GM21737 (cell line): ENCODE results near the gene CACNA1C.
"Not testable (repeated sequence)": the region's sequence is repeated elsewhere in the genome, so short reads cannot be mapped to it uniquely, and the experiment has no call there.

Experiments
- ATAC-seq: cut with Tn5 transposase; IDR thresholded peaks from one replicate; pipeline ENCODE4 v1.9.1; 2021; ENCODE audit warnings: mild to moderate bottlenecking, moderate library complexity; ENCODE audit not compliant: unreplicated experiment

Gene CACNA1C

DNA sequence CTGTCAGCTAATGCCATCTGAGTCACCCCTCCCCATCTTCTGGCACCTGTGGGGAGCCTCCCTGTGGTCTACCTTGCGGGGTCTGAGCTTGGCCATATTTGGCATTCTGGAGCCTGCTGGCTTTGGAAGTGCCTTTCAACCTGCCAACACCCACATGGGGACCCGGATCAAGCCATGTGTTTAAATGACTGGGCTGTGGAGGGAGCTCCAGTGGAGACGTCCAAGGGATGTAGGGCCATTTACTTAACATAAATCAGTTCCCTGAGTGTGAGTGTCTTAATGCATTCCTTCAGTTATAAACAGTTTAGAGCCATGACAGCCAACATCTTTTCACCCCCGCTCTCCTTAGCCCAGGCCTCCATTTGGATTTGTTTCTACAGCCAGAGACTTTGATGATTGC is 22.0 kb downstream of the CACNA1C start:
- ATAC-seq, result no peak

DNA sequence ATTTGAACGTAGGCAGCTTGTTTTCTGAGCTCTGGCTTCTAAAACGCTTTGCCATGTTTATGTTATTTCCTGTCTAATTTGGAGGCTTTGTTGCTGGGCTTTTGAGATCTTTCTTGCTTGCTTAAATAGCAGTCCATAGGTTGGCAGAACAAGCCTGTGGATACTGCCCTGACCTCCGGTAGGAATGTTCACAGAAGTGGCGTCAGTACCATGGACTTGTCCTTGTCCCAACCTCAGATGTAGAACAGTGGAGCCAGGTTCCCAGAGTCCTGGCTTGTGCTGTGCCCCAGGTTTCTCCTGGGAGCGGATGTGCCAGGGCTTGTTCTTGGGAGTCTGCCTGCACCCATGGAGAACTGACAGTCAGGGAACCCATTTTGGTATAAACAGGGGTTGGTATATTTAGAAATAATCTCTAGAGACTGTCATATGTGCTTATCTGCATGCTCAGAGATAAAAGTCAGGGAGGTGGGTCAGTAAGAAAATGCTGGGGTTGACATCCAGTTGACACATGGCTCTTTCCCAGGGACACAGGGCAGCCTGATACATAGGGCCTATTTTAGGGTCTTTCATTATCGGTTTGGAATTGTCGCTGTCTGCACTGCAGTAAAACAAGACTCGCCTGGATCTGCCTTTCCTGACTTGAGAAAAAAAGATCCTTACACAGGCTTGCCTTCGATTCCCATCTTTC is 22.9 kb downstream of the CACNA1C start:
- no peak for ATAC-seq

- ATAC-seq, result no peak
These were observed 23.4 kb downstream of the CACNA1C start for GRCh38 chr12:2076196-2076570.

DNA sequence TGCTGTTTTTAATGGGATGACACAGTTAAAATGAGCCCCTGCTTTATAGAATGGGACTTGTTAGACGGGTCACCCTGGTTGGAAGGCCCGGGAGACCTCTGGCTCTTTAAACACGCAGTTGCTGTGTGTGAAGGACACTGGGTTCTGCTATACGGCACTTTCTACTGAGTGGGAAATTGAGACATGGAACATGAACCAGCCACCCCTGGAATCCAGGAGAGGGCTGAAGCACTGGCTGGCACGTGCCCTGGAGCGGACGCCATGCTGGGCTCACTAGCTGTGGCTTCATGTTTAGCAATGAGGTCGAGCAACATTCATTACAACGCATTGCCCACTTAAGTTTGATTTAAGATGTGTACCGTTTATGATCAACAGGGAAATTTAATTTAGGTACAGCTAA is 23.9 kb downstream of the CACNA1C start:
- ATAC-seq, result no peak

DNA sequence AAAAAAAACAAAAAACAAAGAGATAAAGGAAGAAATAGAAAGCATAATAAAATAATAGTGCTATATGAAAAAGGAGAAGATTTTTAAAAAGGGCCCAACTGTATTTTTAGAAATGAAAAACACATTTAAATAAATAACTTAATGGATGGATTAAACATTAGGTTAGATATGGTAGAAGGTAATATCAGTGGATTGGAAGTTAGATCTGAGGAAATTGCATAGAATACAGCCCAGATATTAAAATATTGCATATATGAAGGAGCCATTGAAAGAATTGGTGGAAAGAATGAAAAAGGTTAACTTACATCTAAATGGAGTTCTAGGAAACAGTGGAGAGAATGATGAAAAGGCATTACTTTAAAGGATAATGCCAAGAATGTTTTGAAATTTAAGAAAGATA is 27.8 kb downstream of the CACNA1C start:
- no peak for ATAC-seq

- no peak for ATAC-seq
These were observed 29.5 kb downstream of the CACNA1C start for GRCh38 chr12:2082321-2082720.

DNA sequence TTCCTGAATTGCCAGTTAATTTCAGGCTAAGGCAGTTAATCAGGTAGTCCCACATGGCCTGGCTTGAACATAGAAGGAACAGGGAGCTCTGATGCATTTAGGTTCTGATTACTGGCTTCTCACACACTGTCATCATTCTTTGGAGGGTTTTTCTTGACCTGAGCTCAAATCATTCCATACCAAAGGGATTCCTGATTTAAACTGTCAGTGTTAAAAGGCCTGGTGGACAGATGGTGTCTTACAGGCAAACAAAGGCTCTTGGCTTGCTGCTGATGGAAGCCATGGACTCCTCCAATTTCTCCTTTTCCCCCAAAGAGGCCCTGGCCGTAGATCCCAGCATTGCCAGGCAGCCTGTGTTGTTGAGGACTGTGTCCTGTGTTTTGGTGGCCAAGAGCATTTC is 30.2 kb downstream of the CACNA1C start:
- ATAC-seq, result no peak

GRCh38 chr12:2083561-2083960 is 30.8 kb downstream of the CACNA1C start:
- ATAC-seq, result no peak

DNA sequence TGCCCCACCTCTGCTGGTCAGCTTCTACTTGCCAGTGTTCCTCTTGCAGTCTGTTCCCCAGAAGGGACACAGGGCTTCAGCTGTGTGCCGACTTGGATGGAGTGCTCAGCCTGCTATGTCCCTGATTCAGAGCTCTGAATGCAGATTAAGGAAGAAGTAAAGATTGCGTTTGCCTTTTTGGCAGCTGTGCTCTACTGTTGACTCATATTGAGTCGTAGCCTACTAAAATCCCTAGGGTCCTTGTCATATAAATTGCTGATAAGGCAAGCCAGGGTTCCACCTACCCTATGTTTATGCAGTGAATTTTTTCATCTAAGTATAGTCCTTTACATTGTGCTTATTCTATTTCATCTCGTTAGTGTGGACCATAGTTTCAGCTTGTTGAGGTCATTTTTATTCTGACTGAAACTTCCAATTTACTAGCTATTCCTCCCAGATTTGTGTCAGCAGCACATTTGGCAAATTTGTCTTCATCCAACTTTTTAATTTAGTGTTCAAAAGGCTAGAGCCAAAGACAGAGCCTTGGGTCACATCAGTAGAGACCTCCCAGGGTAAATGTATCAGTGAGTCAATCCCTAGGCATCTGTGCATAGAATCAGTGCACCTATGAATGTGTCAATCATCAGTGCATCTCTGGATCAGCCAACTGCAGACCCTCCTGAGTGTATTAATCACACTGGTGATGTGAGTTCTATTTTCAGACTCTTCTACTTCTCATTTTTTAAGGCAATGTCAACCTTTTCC is 31.9 kb downstream of the CACNA1C start:
- no peak for ATAC-seq

DNA sequence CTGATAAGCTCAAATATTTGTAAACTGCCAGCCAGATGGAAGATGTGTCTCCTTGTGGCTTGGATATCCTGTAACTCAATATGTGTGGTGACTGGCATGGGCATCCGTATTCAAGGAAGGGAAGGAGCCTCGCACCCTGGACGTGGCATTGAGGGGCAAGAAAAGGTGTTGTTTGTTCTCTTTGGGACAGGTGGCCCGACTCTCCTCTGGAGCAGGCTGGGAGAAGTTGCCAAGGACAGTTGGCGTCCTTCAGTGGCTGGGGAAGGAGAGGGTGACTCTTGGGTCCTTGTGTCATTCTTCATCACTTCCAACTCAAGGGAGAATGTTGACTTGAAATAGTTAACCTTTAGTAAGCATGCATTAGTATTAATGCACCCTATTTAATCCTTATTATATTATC is 39.6 kb downstream of the CACNA1C start:
- ATAC-seq, result no peak

DNA sequence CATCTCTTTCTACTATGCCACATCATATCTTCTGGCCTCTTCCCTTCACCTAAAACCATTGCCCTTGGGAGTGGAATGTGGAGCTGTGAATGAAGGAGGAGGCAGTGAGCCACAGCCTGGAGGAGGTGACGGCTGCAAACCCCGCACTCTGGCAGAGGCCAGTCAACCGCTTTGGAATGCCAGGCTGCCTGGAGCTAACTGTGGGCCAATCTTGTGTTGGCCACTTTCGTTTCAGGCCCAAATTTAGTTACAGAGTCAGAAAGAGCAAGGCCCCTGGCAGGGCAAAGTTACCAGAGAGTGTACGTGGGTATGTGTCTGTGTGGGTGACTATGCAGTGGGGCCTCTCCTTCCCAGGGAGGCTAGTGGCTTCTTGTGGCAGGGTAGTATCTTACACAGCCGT is 40.1 kb downstream of the CACNA1C start:
- ATAC-seq, result no peak

- ATAC-seq, result no peak
These were observed 41.8 kb downstream of the CACNA1C start for GRCh38 chr12:2094597-2094996.

GRCh38 chr12:2095878-2096277 is 43.1 kb downstream of the CACNA1C start:
- ATAC-seq, result no peak

- ATAC-seq, result no peak
These were observed 44.8 kb downstream of the CACNA1C start for GRCh38 chr12:2097617-2098016.

DNA sequence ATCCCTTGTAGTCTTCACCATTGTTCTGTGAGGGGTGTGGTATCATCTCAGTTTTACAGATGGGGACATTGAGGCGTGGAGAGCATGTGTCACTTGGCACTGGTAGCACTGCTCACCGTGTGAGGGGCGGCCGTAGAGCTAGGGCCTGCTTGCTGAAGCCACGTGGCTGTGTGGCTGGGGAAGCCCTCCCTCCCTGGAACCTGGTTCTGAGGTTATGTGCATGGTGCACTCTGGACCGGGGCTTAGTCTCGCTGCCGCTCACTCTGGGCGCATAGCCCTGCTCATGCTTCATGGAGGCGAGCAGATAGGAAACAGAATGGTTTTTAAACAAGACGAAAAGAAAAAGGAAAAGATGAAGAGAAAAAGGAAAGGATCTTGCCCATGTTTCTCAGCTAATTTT is 46.1 kb downstream of the CACNA1C start:
- ATAC-seq, result no peak

- no peak for ATAC-seq
These were observed 46.8 kb downstream of the CACNA1C start for GRCh38 chr12:2099595-2099994.

DNA sequence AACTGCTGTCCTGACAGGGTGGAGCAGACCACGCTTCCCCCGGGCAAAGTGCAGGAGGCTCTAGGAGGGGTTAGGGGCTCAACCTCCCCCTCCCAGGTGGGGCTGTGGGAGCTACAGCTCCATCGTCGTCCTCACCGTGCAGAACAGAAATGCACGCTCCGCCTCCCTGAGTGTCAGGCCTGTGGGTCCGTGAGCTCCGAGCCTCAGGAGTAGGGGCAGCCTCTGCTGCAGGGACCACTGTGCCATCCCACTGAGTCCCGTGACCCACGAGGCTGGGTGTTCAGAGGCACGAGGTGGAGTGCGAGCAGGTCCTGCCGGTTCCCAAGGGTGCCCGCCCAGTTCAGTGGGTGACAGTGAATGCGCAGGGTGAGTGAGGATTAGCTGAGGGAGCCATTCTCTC is 48.6 kb downstream of the CACNA1C start:
- ATAC-seq, result no peak

- ATAC-seq, result no peak
These were observed 49.0 kb downstream of the CACNA1C start for GRCh38 chr12:2101771-2102170.

- not testable (repeated sequence) for ATAC-seq
These were observed 49.9 kb downstream of the CACNA1C start for GRCh38 chr12:2102736-2103135.

GRCh38 chr12:2105387-2105786 is 52.6 kb downstream of the CACNA1C start:
- ATAC-seq, result not testable (repeated sequence)

DNA sequence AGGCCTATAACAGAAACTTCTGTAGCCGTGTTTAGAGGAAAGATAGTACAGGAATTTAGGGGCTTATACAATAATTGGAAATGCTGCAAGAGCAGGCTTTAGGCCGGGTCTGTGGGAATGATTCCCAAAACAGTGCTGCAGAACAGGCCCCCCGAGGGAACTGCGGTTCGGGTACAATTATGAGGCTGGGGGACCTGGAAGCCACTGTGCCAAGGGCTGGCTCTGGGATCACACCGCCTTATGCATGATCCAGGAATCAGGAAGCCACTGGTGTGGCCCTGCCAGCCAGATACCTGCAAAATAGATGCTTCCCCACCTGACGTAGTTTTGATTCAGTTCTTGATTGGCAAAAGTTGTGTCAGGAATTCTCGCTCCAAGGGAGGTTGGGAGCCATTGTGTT is 55.4 kb downstream of the CACNA1C start:
- no peak for ATAC-seq

DNA sequence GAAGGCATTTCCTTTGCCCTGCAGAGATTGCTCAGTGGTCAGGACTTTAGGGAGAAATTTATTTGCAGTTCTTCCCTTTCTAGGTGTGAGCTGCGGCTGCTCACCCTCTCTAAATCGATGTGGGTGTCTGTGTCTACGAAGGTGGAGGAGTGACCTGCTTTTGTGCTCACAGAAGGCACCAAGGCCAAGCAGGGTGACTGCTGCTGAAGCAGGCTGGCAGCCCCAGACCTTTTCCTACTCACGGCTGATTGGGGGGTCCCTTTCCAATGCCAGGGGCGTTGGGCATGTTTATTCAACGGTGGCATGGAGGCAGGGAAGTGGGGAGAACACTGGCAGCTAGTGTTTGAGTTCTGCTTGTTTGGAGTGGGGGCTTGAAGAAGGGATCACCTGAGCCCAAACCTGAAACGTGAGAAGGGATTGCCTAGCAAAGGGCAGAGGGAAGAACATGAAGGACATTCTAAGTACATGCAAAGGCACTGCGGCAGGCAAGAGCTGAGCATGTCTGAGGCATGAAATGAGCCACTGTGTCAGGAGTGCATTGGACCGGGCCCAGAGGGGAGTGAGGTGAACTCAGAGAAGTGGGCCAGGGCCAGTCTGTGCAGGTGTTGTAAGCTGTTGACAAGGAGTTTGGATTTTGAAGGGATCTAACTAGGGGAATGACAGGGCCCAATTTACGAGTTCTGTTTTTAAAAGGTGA is 56.3 kb downstream of the CACNA1C start:
- no peak for ATAC-seq
